Endodermal cell (in vitro differentiated cells): ENCODE measurements around the gene FBXL19. TPM values are rescaled to one million over a fixed set of nuclear protein-coding genes. Genes with fewer than 3 reads are reported as not detected.
A peak's percentile ranks its signal among the peaks of the same experiment; 100 is the strongest.

Experiments used
- DNase-seq: peaks from one replicate; pipeline ENCODE4 v3.0.0-alpha.2; 2017
- H3K27ac ChIP-seq: 2 replicates; pipeline ENCODE4 v1.5.1; 2013; ENCODE audit warnings: mild to moderate bottlenecking, low read depth, low read length, moderate library complexity
- H3K27me3 ChIP-seq: 2 replicates; pipeline ENCODE4 v1.6.1; 2013; ENCODE audit warnings: mild to moderate bottlenecking, low read length, moderate library complexity; ENCODE audit not compliant: insufficient read depth, control insufficient read depth, poor library complexity, severe bottlenecking
- H3K36me3 ChIP-seq: 2 replicates; pipeline ENCODE4 v1.7.0; 2013; ENCODE audit warnings: mild to moderate bottlenecking, low read length, moderate library complexity; ENCODE audit not compliant: control insufficient read depth, insufficient read depth
- H3K4me1 ChIP-seq: one replicate; pipeline ENCODE4 v1.7.0; 2013; ENCODE audit warnings: low read length; ENCODE audit not compliant: control insufficient read depth, insufficient read depth
- H3K4me3 ChIP-seq: 2 replicates; pipeline ENCODE4 v1.5.1; 2013; ENCODE audit warnings: mild to moderate bottlenecking, low read length, moderate library complexity
- H3K9ac ChIP-seq: 2 replicates; pipeline ENCODE4 v1.6.1; 2013; ENCODE audit warnings: mild to moderate bottlenecking, low read length, moderate library complexity; ENCODE audit not compliant: poor library complexity, severe bottlenecking; ENCODE audit errors: extremely low read depth
- H3K9me3 ChIP-seq: 2 replicates; pipeline ENCODE4 v1.6.1; 2013; ENCODE audit warnings: mild to moderate bottlenecking, low read length, moderate library complexity; ENCODE audit not compliant: control insufficient read depth
- H3K27ac Mint-ChIP-seq: 2 replicates; pipeline ENCODE4 v1.8.0; 2020; ENCODE audit warnings: mixed read lengths
- H3K27me3 Mint-ChIP-seq: 2 replicates; pipeline ENCODE4 v1.8.0; 2021; ENCODE audit warnings: mild to moderate bottlenecking, mixed read lengths; ENCODE audit not compliant: insufficient read depth
- H3K36me3 Mint-ChIP-seq: 2 replicates; pipeline ENCODE4 v1.8.0; 2020; ENCODE audit warnings: low read depth, mixed read lengths
- H3K4me1 Mint-ChIP-seq: 2 replicates; pipeline ENCODE4 v1.8.0; 2020; ENCODE audit warnings: mixed read lengths
- H3K4me3 Mint-ChIP-seq: 2 replicates; pipeline ENCODE4 v1.8.0; 2020; ENCODE audit warnings: mild to moderate bottlenecking, moderate library complexity, mixed read lengths
- H3K9me3 Mint-ChIP-seq: 2 replicates; pipeline ENCODE4 v1.8.0; 2020; ENCODE audit warnings: mild to moderate bottlenecking, mixed read lengths
- WGBS, 2 experiments: methylation state at CpG; one replicate each; pipeline versions ENCODE4 v1.1.5 to v1.1.7; 2013; ENCODE audit warnings: missing lambda C conversion rate in 2 of 2, mixed read lengths in 1 of 2; ENCODE audit not compliant: insufficient coverage in 1 of 2, insufficient read length in 1 of 2; 5-methylcytosine and 5-hydroxymethylcytosine counted together
- total RNA-seq, 2 donors: library from RNA; stranded (reverse); fragmentation: NEBNext Ultra II Directional in 1 of 2; extraction: Animal tissue kit (Norgen Biotek cat#: 25700) in 1 of 2; gene quantifications; 2 replicates in 1 of 2; 3 replicates in 1 of 2; pipeline ENCODE4 v1.2.1, GENCODE V29; 2021
- TF ChIP-seq, protein P1 (sequence below): fragments of 200-600 bp; sonication (generic); conservative IDR thresholded peaks from 2 replicates; pipeline ENCODE4 v1.5.0; 2021; ENCODE audit warnings: antibody characterized with exemption, mild to moderate bottlenecking

Gene FBXL19
- total RNA-seq, 2 donors from 2014 or later: 74.0 to 84.3 TPM

DNA sequence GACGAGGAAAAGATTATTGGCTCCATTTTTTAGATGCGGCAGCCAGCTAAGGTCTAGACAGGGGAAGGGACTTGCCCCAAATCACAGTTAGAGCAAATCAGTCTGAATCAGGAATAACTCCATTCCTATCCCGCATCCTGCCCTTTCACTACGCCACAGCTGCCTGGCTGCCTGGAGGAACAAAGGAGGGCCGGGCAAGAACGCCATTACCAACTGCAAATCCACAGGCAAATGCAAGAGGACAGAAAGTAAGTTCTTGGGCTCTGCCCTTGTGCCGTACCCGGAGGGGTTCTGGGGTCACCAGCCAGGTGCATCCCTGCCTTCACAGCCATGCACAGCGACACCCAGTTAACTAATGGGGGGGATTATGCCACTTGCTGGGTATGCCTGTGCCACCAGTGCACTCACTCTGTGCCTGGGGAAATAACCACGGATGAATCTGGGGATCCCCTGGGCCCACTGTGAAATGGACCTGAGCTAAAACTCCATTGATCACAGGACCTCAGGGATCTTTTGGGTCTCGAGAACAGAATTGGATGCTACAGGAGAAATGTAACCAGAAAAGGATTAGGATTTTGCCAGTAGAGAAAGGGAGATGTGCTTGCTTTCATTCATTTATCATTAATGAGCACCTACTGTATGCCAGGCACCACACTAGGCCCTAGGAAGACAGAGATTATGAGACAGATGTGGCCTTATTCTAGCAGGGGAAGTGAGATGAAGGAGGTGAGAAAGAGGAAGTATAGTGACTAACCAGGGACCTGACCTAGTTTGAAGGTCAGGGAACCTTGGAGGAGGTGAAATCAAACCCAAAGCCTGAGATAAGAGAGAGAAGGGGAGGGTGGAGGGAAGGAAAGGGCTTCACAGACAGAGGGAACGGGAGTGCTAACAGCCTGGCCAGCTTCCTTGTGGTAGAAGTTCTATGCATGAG lies 47.2 kb upstream of the FBXL19 start:
- H3K27ac Mint-ChIP-seq: peak overlapping the region; percentile 98
- TF ChIP-seq, protein P1, sequence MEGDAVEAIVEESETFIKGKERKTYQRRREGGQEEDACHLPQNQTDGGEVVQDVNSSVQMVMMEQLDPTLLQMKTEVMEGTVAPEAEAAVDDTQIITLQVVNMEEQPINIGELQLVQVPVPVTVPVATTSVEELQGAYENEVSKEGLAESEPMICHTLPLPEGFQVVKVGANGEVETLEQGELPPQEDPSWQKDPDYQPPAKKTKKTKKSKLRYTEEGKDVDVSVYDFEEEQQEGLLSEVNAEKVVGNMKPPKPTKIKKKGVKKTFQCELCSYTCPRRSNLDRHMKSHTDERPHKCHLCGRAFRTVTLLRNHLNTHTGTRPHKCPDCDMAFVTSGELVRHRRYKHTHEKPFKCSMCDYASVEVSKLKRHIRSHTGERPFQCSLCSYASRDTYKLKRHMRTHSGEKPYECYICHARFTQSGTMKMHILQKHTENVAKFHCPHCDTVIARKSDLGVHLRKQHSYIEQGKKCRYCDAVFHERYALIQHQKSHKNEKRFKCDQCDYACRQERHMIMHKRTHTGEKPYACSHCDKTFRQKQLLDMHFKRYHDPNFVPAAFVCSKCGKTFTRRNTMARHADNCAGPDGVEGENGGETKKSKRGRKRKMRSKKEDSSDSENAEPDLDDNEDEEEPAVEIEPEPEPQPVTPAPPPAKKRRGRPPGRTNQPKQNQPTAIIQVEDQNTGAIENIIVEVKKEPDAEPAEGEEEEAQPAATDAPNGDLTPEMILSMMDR: no peak
- Histone ChIP-seq H3K27me3 (no peaks in the 10 kb centered on the region), H3K36me3 (peaks cover 49% of the 10 kb centered on the region), H3K9ac (peak overlapping the region; percentile 85), H3K4me3 (peak overlapping the region; percentile 86), H3K9me3 (no peaks in the 10 kb centered on the region), H3K27ac (peak overlapping the region; percentile 98), H3K4me1 (peaks cover 4% of the 10 kb centered on the region)
- peaks cover 18% of the 10 kb centered on the region for H3K4me1 Mint-ChIP-seq
- H3K4me3 Mint-ChIP-seq: peak overlapping the region; percentile 85
- H3K9me3 Mint-ChIP-seq: no peaks in the 10 kb centered on the region
- H3K27me3 Mint-ChIP-seq: peaks cover 23% of the 10 kb centered on the region
- 50 to 52% methylated on average over 8 to 12 of the region's 12 CpGs for whole genome bisulfite sequencing, 2 experiments
- peaks cover 46% of the 10 kb centered on the region for H3K36me3 Mint-ChIP-seq
- DNase-seq: no peak

DNA sequence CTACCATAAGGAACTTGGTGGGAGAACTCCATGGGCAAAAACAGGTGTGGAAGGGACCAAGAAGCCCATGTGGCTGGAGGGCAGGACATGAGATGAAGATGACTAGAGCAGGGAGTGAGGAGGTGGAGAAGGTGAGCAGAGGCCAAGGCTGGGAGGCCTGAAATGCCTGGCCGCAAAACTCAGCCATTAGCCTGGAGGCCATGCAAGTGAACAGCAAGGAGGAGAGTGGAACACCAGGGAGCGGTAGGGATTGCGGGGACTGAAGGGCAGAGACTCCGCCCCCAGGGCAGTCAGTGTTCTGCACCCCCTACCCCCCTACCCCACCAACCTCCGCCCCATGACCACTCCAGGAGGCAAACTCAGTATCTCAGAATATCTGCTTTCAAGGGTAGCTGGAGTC lies 46.5 kb upstream of the FBXL19 start:
- Mint-ChIP-seq H3K27ac (peak overlapping the region; percentile 98), H3K9me3 (no peaks in the 10 kb centered on the region), H3K36me3 (peaks cover 50% of the 10 kb centered on the region), H3K4me3 (peak overlapping the region; percentile 85), H3K4me1 (peaks cover 18% of the 10 kb centered on the region), H3K27me3 (peaks cover 19% of the 10 kb centered on the region)
- H3K4me1 ChIP-seq: peaks cover 4% of the 10 kb centered on the region
- H3K36me3 ChIP-seq: peaks cover 44% of the 10 kb centered on the region
- no peaks in the 10 kb centered on the region for H3K9me3 ChIP-seq
- no peaks in the 10 kb centered on the region for H3K27me3 ChIP-seq
- TF ChIP-seq, protein P1: peak; percentile 48
- peak overlapping the region; percentile 86 for H3K4me3 ChIP-seq
- peak; percentile 70 for DNase-seq
- peak overlapping the region; percentile 98 for H3K27ac ChIP-seq
- H3K9ac ChIP-seq: no peak overlapping the region
- WGBS, 2 experiments: 83 to 86% methylated on average over 1 to 5 of the region's 5 CpGs

DNA sequence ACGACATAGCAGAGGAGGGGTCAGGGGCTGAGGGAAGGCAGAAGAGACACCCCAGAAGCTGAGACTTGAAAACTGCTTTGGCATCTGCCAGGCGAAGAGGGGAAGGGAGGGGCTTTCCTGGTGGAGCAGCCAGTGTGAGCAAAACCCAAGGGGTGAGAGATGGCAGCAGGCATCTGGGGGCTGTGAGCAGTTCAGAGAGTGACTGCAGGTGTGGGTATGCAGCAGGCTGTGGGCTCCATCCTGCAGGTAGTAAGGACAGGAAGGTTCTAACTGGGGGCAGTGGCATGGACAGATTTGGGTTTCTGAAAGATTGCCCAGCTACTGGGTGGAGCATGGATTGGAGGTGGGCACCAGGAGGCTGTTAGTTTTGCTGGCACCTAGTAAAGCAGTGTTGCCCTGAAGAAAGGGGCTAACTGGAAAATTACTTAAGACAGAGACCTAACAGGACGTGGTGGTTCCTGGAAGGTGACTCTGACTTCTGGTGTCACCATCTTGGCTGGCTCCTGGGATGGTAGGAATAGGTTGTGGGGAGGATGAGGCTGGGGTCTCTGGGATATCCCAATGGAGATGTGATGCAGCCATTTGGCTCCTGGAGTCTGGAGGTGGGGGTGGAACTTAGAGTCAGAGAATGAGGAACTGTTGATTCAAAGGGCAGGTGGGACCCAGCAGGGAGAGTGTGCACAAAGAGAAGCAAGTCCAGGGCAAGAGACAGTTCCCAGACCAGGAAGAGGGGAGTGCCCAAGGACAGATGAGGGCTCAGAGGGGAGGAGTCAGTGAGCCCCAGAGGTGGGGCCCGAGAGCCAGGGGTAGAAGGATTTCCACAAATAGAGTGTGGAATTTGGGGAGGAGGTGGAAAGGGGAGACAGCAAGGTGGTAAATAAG lies 40.7 kb upstream of the FBXL19 start:
- Histone ChIP-seq H3K9me3 (no peaks in the 10 kb centered on the region), H3K27ac (no peak overlapping the region), H3K27me3 (no peaks in the 10 kb centered on the region), H3K4me3 (no peak overlapping the region), H3K36me3 (peaks cover 56% of the 10 kb centered on the region), H3K4me1 (no peaks in the 10 kb centered on the region), H3K9ac (no peak overlapping the region)
- no peaks in the 10 kb centered on the region for H3K27me3 Mint-ChIP-seq
- 74 to 85% methylated on average over 3 to 4 of the region's 4 CpGs for WGBS, 2 experiments
- DNase-seq: no peak
- no peak overlapping the region for H3K27ac Mint-ChIP-seq
- H3K4me3 Mint-ChIP-seq: no peak overlapping the region
- H3K36me3 Mint-ChIP-seq: peaks cover 67% of the 10 kb centered on the region
- peaks cover 4% of the 10 kb centered on the region for H3K4me1 Mint-ChIP-seq
- TF ChIP-seq, protein P1: no peak
- H3K9me3 Mint-ChIP-seq: no peaks in the 10 kb centered on the region
